ENCODE results near the gene CNBP. TPM values are rescaled to one million over a fixed set of nuclear protein-coding genes. Genes with fewer than 3 reads are reported as not detected.
"Not testable (repeated sequence)": the region's sequence is repeated elsewhere in the genome, so short reads cannot be mapped to it uniquely, and the experiment has no call there.

The CNBP gene
- total and polyA plus RNA-seq, 4 donors = 292 to 390 (median 327) TPM

DNA sequence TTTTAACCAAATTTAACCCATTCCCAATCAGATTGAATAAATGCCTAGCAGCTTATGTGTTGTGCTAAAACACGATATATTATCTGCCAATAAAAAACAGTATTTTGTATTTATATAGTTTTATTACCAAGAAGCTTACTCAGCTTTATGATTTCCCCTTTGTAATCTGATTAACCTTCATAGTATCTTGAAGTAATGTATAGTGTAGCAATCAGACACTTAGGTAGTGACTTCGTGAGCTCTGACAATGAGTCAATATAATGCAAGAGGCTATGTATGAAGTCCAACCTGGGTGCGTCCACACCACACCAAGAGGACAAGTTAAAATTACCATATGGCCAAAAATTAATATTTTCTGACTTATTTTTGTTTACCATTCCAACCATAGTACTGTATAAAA lies 2.1 kb upstream of the CNBP start:
- peaks cover 0 to 11% (median 3%) of the 10 kb centered on the region in 4 donors for H3K36me3 ChIP-seq (ENCODE audit: control insufficient read depth in 4 of 4, insufficient read depth in 4 of 4, low read length in 4 of 4)
- H3K9ac ChIP-seq (ENCODE audit: insufficient read depth in 1 of 2, low read length in 2 of 2) = no peak overlapping the region
- H3K27me3 ChIP-seq (ENCODE audit: control insufficient read depth in 3 of 3, insufficient read depth in 3 of 3, low read length in 2 of 3) = no peaks in the 10 kb centered on the region
- TF ChIP-seq, protein P1, sequence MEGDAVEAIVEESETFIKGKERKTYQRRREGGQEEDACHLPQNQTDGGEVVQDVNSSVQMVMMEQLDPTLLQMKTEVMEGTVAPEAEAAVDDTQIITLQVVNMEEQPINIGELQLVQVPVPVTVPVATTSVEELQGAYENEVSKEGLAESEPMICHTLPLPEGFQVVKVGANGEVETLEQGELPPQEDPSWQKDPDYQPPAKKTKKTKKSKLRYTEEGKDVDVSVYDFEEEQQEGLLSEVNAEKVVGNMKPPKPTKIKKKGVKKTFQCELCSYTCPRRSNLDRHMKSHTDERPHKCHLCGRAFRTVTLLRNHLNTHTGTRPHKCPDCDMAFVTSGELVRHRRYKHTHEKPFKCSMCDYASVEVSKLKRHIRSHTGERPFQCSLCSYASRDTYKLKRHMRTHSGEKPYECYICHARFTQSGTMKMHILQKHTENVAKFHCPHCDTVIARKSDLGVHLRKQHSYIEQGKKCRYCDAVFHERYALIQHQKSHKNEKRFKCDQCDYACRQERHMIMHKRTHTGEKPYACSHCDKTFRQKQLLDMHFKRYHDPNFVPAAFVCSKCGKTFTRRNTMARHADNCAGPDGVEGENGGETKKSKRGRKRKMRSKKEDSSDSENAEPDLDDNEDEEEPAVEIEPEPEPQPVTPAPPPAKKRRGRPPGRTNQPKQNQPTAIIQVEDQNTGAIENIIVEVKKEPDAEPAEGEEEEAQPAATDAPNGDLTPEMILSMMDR (IDR thresholded peaks at IDR 0.05; ENCODE audit: control extremely low read depth, extremely low read depth) = no peak
- WGBS, 2 donors = 83 to 87% methylated on average over 3 of the region's 3 CpGs
- no peak overlapping the region for H3K27ac ChIP-seq (ENCODE audit: low read depth in 1 of 2, low read length in 1 of 2)
- DNase-seq (no peak), ATAC-seq (ENCODE audit: insufficient read depth, low FRiP score) (no peak)
- H3K4me3 ChIP-seq = no peak overlapping the region
- peaks cover 0 to 20% (median under 1%) of the 10 kb centered on the region in 5 donors for H3K4me1 ChIP-seq (ENCODE audit: control insufficient read depth in 5 of 5, insufficient read depth in 5 of 5, low read length in 5 of 5)
- no peaks in the 10 kb centered on the region for H3K9me3 ChIP-seq (ENCODE audit: control insufficient read depth in 4 of 4, insufficient read depth in 3 of 4, low read length in 3 of 4)

DNA sequence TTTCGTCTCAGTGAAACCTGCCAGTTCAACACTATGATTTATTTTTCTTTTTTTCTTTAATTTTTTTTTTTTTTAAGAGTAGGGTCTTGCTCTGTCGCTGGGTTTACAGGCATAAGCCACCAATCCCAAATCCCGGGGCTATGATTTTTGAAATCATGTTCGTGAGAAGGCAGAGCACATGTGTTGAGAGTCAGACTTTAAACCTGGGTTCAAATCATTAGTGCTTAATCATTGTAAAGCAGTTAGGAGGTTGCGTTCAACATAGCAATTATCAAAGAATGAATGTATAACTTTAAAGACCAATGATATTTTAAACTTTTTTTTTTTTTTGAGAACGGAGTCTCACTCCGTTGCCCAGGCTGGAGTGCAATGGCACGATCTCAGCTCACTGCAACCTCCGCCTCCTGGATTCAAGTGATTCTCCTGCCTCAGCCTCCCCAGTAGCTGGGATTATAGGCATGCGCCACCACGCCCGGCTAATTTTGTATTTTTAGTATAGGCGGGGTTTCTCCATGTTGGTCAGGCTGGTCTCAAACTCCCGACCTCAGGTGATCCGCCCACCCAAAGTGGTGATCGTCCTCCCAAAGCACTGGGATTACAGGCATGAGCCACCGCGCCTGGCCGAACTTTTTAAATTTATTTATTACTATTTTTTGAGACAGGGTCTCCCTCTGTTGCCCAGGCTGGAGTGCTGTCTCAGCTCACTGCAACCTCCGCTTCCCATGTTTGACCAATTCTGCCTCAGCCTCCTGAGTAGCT lies 1.3 kb upstream of the CNBP start:
- not testable (repeated sequence) for H3K9me3 ChIP-seq (ENCODE audit: control insufficient read depth in 4 of 4, insufficient read depth in 3 of 4, low read length in 3 of 4); ATAC-seq (ENCODE audit: insufficient read depth, low FRiP score); H3K27me3 ChIP-seq (ENCODE audit: control insufficient read depth in 3 of 3, insufficient read depth in 3 of 3, low read length in 2 of 3); H3K4me3 ChIP-seq; DNase-seq
- Histone ChIP-seq H3K9ac (ENCODE audit: insufficient read depth in 1 of 2, low read length in 2 of 2) (peak overlapping the region; percentile 70 to 97), H3K36me3 (ENCODE audit: control insufficient read depth in 4 of 4, insufficient read depth in 4 of 4, low read length in 4 of 4) (peaks cover 0 to 11% (median 3%) of the 10 kb centered on the region in 4 donors), H3K27ac (ENCODE audit: low read depth in 1 of 2, low read length in 1 of 2) (peak overlapping the region in 1 of 2 donors; percentile 98), H3K4me1 (ENCODE audit: control insufficient read depth in 5 of 5, insufficient read depth in 5 of 5, low read length in 5 of 5) (peaks cover 0 to 29% (median 6%) of the 10 kb centered on the region in 5 donors)
- 81 to 88% methylated on average over 20 of the region's 20 CpGs for WGBS, 2 donors

DNA sequence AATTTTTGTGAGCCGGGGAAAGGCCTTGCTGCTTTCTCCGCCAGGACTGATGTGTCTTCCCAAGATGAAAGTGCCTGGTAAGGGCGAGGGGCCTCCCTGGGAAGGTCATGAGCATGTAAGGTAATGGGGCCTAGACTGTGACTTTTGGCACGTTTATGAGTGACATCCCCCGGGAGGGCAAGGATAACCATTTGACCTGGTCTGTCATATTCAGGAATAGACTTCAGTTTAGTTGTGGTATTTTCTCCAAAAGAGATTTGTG lies 631 bp upstream of the CNBP start:
- peak overlapping the region; percentile 94 to 98 for H3K27ac ChIP-seq (ENCODE audit: low read depth in 1 of 2, low read length in 1 of 2)
- H3K4me3 ChIP-seq = peak overlapping the region; percentile 41
- DNase-seq = peak in 1 of 3 donors; percentile 53
- no peaks in the 10 kb centered on the region for H3K9me3 ChIP-seq (ENCODE audit: control insufficient read depth in 4 of 4, insufficient read depth in 3 of 4, low read length in 3 of 4)
- peaks cover 0 to 35% (median 9%) of the 10 kb centered on the region in 5 donors for H3K4me1 ChIP-seq (ENCODE audit: control insufficient read depth in 5 of 5, insufficient read depth in 5 of 5, low read length in 5 of 5)
- no peak for ATAC-seq (ENCODE audit: insufficient read depth, low FRiP score)
- TF ChIP-seq, protein P1 (IDR thresholded peaks at IDR 0.05; ENCODE audit: control extremely low read depth, extremely low read depth) = no peak
- no peaks in the 10 kb centered on the region for H3K27me3 ChIP-seq (ENCODE audit: control insufficient read depth in 3 of 3, insufficient read depth in 3 of 3, low read length in 2 of 3)
- WGBS, 2 donors = 1 to 6% methylated on average over 5 of the region's 5 CpGs
- peaks cover 0 to 11% (median 3%) of the 10 kb centered on the region in 4 donors for H3K36me3 ChIP-seq (ENCODE audit: control insufficient read depth in 4 of 4, insufficient read depth in 4 of 4, low read length in 4 of 4)
- H3K9ac ChIP-seq (ENCODE audit: insufficient read depth in 1 of 2, low read length in 2 of 2) = peak overlapping the region; percentile 93 to 97

DNA sequence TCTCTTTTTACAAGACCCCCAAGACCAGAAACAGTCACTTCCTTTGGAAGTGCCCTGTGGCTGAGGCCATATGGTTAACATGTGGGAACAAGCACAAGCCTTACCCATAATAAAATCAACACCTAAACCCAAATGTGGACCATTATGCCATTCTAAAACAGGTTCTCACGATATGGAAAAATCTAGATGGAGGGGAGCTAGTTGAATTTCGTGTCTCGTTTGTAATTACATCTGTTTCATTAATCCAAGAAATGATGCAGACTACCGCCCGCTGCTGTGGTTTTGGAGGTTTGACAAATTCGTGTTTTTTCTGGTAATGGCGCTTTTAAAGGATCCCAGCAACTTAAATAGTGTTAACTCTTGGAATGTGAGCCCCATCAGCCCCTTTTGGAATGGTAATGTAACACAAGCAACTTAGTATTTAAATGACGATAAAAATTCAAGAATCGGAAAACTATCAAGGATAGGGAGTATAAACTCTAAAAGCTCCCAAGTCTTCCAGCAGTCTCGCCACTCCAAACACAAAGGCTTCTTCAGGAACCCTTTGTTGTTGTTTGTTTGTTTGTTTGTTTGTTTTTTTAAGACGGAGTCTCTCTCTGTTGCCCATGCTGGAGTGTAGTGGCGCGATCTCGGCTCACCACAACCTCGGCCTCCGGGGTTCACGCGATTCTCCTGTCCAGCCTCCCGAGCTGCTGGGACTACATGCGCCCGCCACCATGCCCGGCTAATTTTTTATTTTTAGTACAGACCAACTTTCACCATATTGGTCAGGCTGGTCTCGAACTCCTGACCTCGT lies 1.1 kb downstream of the CNBP start:
- TF ChIP-seq, protein P1 (IDR thresholded peaks at IDR 0.05; ENCODE audit: control extremely low read depth, extremely low read depth) = no peak
- ATAC-seq (ENCODE audit: insufficient read depth, low FRiP score) = peak; percentile 2
- Histone ChIP-seq H3K27ac (ENCODE audit: low read depth in 1 of 2, low read length in 1 of 2) (peak overlapping the region; percentile 98 to 100), H3K4me1 (ENCODE audit: control insufficient read depth in 5 of 5, insufficient read depth in 5 of 5, low read length in 5 of 5) (peaks cover 9 to 45% (median 14%) of the 10 kb centered on the region in 5 donors), H3K36me3 (ENCODE audit: control insufficient read depth in 4 of 4, insufficient read depth in 4 of 4, low read length in 4 of 4) (peaks cover 4 to 13% (median 9%) of the 10 kb centered on the region in 4 donors), H3K9me3 (ENCODE audit: control insufficient read depth in 4 of 4, insufficient read depth in 3 of 4, low read length in 3 of 4) (no peaks in the 10 kb centered on the region), H3K9ac (ENCODE audit: insufficient read depth in 1 of 2, low read length in 2 of 2) (peak overlapping the region; percentile 83 to 90), H3K27me3 (ENCODE audit: control insufficient read depth in 3 of 3, insufficient read depth in 3 of 3, low read length in 2 of 3) (no peaks in the 10 kb centered on the region), H3K4me3 (peak overlapping the region; percentile 100)
- WGBS, 2 donors = 0% methylated on average over 24 of the region's 24 CpGs
- peak in 2 of 3 donors; percentile 40 for DNase-seq
